Glomerular visceral epithelial cell (primary cell): Measurements from ENCODE around the gene PRPF6.
A peak's percentile ranks its signal among the peaks of the same experiment; 100 is the strongest.
"Not testable (repeated sequence)": the region's sequence is repeated elsewhere in the genome, so short reads cannot be mapped to it uniquely, and the experiment has no call there.

Experiments used
- DNase-seq: peaks from one replicate; pipeline ENCODE4 v3.0.0-alpha.2; 2016; ENCODE audit errors: extremely low spot score

PRPF6 gene

DNA sequence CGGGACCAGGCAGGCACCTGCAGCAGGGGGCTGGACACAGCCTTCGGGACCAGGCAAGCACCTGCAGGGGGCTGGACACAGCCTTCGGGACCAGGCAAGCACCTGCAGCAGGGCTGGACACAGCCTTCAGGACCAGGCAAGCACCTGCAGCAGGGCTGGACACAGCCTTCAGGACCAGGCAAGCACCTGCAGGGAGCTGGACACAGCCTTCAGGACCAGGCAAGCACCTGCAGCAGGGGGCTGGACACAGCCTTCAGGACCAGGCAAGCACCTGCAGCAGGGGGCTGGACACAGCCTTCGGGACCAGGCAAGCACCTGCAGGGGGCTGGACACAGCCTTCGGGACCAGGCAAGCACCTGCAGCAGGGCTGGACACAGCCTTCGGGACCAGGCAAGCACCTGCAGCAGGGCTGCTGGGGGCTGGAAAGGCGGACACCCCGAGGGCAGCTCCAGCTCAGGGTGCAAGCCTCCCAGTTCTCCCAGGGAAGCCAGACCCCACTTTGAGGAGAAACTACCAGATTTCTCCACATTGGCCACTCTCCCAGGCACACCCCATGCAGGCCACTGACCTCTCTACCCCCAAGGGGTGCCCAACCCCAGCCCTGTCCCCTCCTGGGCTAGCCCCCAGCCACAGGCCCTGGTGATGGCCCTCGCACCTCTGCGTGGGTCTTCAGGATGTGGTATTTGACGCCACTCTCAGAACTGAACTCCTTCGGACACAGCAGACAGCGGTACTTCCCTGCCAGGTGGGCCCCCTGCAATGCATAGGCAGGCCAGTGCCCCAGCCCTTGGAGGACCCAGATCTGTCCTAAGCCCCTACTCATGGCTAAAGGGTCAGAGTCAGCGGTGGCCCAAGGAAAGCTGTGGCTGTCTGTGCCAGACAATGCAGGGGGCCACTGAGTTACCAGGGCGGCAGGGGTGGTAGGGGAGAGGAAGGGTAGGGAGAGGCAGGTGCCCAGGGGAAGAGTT lies 20.0 kb upstream of the PRPF6 start:
- DNase-seq = not testable (repeated sequence)

GRCh38 chr20:63961664-63962425 lies 19.1 kb upstream of the PRPF6 start:
- DNase-seq = no peak

GRCh38 chr20:63962426-63963347 lies 18.2 kb upstream of the PRPF6 start:
- no peak for DNase-seq

- DNase-seq = no peak
These were observed 17.6 kb upstream of the PRPF6 start for GRCh38 chr20:63963348-63963741.

GRCh38 chr20:63963784-63964301 lies 17.1 kb upstream of the PRPF6 start:
- no peak for DNase-seq

- no peak for DNase-seq
These were observed 16.5 kb upstream of the PRPF6 start for GRCh38 chr20:63964412-63964811.

DNA sequence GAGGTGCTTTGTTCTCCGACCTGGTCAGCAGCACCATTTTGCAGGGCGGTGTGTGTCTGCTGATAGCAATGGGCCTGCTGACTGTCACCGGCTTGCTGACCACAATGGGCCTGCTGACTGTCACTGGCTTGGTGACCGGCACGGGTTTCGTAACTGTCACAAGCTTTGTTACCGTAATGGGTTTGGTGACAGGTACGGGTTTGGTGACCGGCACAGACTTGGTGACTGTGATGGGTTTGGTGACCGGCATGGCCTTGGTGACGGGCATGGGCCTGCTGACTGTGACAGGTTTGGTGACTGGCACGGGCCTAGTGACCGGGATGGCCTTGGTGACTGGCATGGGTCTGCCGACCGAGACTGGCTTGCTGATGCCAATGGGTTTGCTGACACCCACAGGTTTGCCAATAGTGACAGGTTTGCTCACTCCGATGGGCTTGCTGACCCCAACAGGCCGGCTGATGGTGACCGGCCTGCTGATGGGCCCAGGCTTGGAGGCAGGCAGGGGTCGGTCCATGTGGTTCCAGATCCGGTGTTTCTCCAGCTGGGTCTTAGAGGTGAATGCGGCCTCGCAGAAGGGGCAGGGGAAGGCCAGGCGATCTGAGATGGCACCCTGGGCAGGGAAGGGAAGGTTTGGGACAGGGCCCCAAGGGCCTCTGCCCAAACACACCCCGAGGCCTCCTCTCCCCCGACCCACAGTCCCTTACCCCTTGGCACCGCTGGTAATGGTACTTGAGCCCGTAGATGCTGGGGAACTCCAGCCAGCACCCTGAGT lies 14.6 kb upstream of the PRPF6 start:
- no peak for DNase-seq

- DNase-seq = no peak
These were observed 14.0 kb upstream of the PRPF6 start for GRCh38 chr20:63966944-63967322.

GRCh38 chr20:63967330-63968135 lies 13.4 kb upstream of the PRPF6 start:
- DNase-seq = no peak

DNA sequence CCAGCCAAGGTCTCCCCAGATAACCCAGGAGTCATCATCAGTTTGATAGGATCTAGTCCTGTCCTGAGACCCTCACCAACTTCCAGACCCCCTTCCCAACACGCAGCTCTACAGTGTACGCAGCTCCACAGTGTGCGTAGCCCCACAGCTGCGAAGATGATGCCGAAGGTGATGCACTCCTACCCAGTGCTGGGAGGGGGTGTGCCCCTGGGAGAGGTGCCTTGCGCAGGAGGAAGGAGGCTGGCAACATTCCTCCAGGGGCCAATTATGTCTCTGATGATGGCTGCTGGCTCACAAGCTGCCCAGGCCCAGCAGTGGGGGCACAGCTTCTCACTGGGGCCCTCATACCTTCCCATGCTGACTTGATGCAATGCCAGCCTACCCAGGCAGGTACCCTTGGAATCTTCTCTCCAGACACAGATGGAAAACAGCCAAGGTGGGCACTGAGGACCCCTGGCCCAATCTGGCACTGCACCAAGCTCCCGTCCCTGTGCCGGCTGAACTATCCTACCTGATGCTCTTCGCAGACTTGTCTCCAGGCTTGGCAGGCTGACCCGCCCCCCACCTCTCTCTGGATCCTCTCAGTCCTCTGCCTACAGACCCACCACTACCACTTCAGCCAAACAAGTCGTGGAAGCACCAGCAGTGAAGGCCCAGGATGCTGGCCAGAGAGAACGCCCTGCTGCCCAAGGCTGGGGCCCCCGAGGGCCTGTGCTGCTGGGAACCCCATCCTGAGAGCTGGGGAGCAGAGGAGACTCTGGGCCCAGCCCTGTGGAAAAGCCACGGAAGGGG lies 12.6 kb upstream of the PRPF6 start:
- DNase-seq = no peak

DNA sequence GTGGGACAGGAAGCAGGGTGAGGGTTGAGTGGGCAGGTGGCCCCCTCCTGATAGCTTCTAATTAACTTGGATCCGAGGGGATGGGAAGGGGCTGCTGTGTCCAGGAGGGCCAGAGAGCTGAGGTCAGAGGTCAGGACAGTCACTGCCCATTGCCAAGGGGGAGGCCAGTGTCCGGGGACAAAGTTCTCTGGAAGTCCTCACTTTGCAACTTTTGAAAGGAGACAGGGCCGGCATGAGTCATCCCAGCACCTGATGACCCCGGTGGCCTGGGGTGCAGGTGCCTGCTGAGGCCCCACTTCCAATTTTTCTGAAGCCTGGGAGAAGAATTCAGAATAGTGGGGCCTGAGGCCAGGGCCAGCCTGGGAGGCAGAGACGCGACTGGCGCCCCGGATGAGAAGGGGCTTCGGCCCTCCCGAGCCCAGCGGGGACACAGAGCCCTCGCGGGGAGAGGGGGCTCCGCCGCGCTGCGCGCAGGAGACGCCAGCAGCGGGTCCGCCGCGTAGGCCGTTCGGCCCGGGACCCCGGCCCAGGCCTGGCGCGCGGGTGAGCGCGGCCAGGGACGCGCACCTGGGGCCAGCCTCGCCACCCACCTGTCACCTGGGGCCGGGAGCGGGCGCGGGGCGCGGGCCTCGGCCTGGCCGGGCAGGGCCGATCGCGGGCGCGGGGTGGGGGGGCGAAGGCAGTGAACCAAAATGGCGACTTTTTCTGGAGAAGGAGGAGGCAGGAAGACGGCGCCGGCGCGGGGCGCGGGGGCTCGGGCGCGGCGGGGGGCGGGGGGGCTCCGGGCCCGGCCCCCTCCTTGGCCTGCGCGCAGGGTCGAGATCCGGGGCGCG lies 11.8 kb upstream of the PRPF6 start:
- no peak for DNase-seq

GRCh38 chr20:63969838-63970713 lies 10.9 kb upstream of the PRPF6 start, which contains the start of gene ZNF512B:
Gene ZNF512B, minus strand, starts transcription at chr20:63969930. Its CDS starts 1,980 bp downstream, at chr20:63967950.
- peak; percentile 75 for DNase-seq

- DNase-seq = no peak
These were observed 10.1 kb upstream of the PRPF6 start for GRCh38 chr20:63970714-63971431.

- not testable (repeated sequence) for DNase-seq
These were observed 9.0 kb upstream of the PRPF6 start for GRCh38 chr20:63971960-63972311.

GRCh38 chr20:63972312-63973159 lies 8.4 kb upstream of the PRPF6 start:
- DNase-seq = no peak

GRCh38 chr20:63973160-63973479 lies 7.8 kb upstream of the PRPF6 start:
- DNase-seq = no peak
